HepG2 (cell line): ENCODE measurements around the gene SEBOX. TPM values are rescaled to one million over a fixed set of nuclear protein-coding genes. Genes with fewer than 3 reads are reported as not detected.
A peak's percentile ranks its signal among the peaks of the same experiment; 100 is the strongest.

Source experiments
- ATF6 ChIP-seq: sonication (generic); formaldehyde crosslinking; conservative IDR thresholded peaks from 2 replicates; pipeline ENCODE4 v1.4.0; 2020; ENCODE audit warnings: missing genetic modification reagents
- ATF7 ChIP-seq, 2 experiments: fragments of 450-650 bp in 1 of 2; sonication (generic) in 1 of 2; formaldehyde crosslinking in 1 of 2; IDR thresholded peaks; 2 replicates each; pipeline versions ENCODE4 v1.4.0 to v1.6.1; 2016 to 2020; ENCODE audit warnings: antibody characterized with exemption in 1 of 2, mild to moderate bottlenecking in 1 of 2, missing genetic modification reagents in 1 of 2
- BORCS8-MEF2B ChIP-seq: sonication (generic); formaldehyde crosslinking; IDR thresholded peaks from 2 replicates; pipeline ENCODE4 v1.8.0; 2022; ENCODE audit warnings: mild to moderate bottlenecking, missing genetic modification reagents
- CCDC6 ChIP-seq: sonication (generic); formaldehyde crosslinking; IDR thresholded peaks from 2 replicates; pipeline ENCODE4 v1.8.1; 2022; ENCODE audit warnings: mild to moderate bottlenecking, missing genetic modification reagents, moderate library complexity
- FOSL2 ChIP-seq: sonication (generic); formaldehyde crosslinking; IDR thresholded peaks from 2 replicates; pipeline ENCODE4 v1.4.0; 2020; ENCODE audit warnings: missing genetic modification reagents
- FOXJ3 ChIP-seq: sonication (generic); formaldehyde crosslinking; IDR thresholded peaks from 2 replicates; pipeline ENCODE4 v1.4.0; 2020; ENCODE audit warnings: missing genetic modification reagents, mild to moderate bottlenecking, borderline replicate concordance
- LBX2 ChIP-seq: sonication (generic); formaldehyde crosslinking; IDR thresholded peaks from 2 replicates; pipeline ENCODE4 v1.5.0; 2020; ENCODE audit warnings: missing genetic modification reagents, mild to moderate bottlenecking, borderline replicate concordance
- MLLT10 ChIP-seq: sonication (generic); formaldehyde crosslinking; IDR thresholded peaks from 2 replicates; pipeline ENCODE4 v1.4.0; 2020; ENCODE audit warnings: missing genetic modification reagents
- MTA1 ChIP-seq: sonication (generic); formaldehyde crosslinking; IDR thresholded peaks from 2 replicates; pipeline ENCODE4 v1.4.0; 2020; ENCODE audit warnings: missing genetic modification reagents, mild to moderate bottlenecking, borderline replicate concordance
- PTBP1 ChIP-seq: fragments of 200-400 bp; formaldehyde crosslinking; IDR thresholded peaks from 2 replicates; pipeline ENCODE4 v1.6.1; 2018; ENCODE audit warnings: low read length, low read depth; ENCODE audit not compliant: poor library complexity, severe bottlenecking
- RARA ChIP-seq: IDR thresholded peaks from 2 replicates; pipeline ENCODE4 v1.6.1; 2016; ENCODE audit warnings: missing genetic modification reagents, missing compliant biosample characterization
- RELA ChIP-seq: sonication (generic); formaldehyde crosslinking; IDR thresholded peaks from 2 replicates; pipeline ENCODE4 v1.4.0; 2020; ENCODE audit warnings: missing genetic modification reagents
- REPIN1 ChIP-seq: sonication (generic); formaldehyde crosslinking; IDR thresholded peaks from 2 replicates; pipeline ENCODE4 v1.8.0; 2022; ENCODE audit warnings: missing genetic modification reagents, low read depth, mild to moderate bottlenecking, borderline replicate concordance
- RORA ChIP-seq: sonication (generic); formaldehyde crosslinking; IDR thresholded peaks from 2 replicates; pipeline ENCODE4 v1.5.0; 2020; ENCODE audit warnings: mild to moderate bottlenecking, missing genetic modification reagents, moderate library complexity
- SMYD3 ChIP-seq: sonication (generic); formaldehyde crosslinking; IDR thresholded peaks from 2 replicates; pipeline ENCODE4 v1.8.1; 2023; ENCODE audit warnings: mild to moderate bottlenecking, missing genetic modification reagents
- TFAP4 ChIP-seq: sonication (generic); IDR thresholded peaks from 2 replicates; pipeline ENCODE4 v1.6.1; 2016; ENCODE audit warnings: low read depth, borderline replicate concordance
- ZFP90 ChIP-seq: sonication (generic); formaldehyde crosslinking; IDR thresholded peaks from 2 replicates; pipeline ENCODE4 v1.8.0; 2022; ENCODE audit warnings: missing genetic modification reagents, mild to moderate bottlenecking, inconsistent platforms, borderline replicate concordance
- ZNF329 ChIP-seq: sonication (generic); formaldehyde crosslinking; IDR thresholded peaks from 2 replicates; pipeline ENCODE4 v1.9.0; 2021; ENCODE audit warnings: low read depth, mild to moderate bottlenecking, missing genetic modification reagents
- ZNF333 ChIP-seq: sonication (generic); formaldehyde crosslinking; IDR thresholded peaks from 2 replicates; pipeline ENCODE4 v1.4.0; 2020; ENCODE audit warnings: mild to moderate bottlenecking, missing genetic modification reagents, borderline replicate concordance
- ZNF33B ChIP-seq: sonication (generic); formaldehyde crosslinking; IDR thresholded peaks from 2 replicates; pipeline ENCODE4 v1.5.1; 2020; ENCODE audit warnings: mild to moderate bottlenecking, missing genetic modification reagents
- ZNF430 ChIP-seq: sonication (generic); formaldehyde crosslinking; IDR thresholded peaks from 2 replicates; pipeline ENCODE4 v1.9.0; 2021; ENCODE audit warnings: mild to moderate bottlenecking, missing genetic modification reagents
- ZNF704 ChIP-seq: sonication (generic); formaldehyde crosslinking; IDR thresholded peaks from 2 replicates; pipeline ENCODE4 v1.8.1; 2023; ENCODE audit warnings: mild to moderate bottlenecking, inconsistent platforms, moderate library complexity, missing genetic modification reagents, borderline replicate concordance
- ZNF713 ChIP-seq: sonication (generic); formaldehyde crosslinking; IDR thresholded peaks from 2 replicates; pipeline ENCODE4 v1.4.0; 2020; ENCODE audit warnings: mild to moderate bottlenecking, missing genetic modification reagents
- ZNF776 ChIP-seq: sonication (generic); formaldehyde crosslinking; IDR thresholded peaks from 2 replicates; pipeline ENCODE4 v1.4.0; 2020; ENCODE audit warnings: mild to moderate bottlenecking, missing genetic modification reagents
- ZNF816 ChIP-seq: sonication (generic); formaldehyde crosslinking; IDR thresholded peaks from 2 replicates; pipeline ENCODE4 v1.8.0; 2022; ENCODE audit warnings: missing genetic modification reagents, mild to moderate bottlenecking, borderline replicate concordance
- ZNF839 ChIP-seq: sonication (generic); formaldehyde crosslinking; IDR thresholded peaks from 2 replicates; pipeline ENCODE4 v1.4.0; 2020; ENCODE audit warnings: missing genetic modification reagents, mild to moderate bottlenecking, borderline replicate concordance
- polyA plus RNA-seq, 8 experiments: library from polyadenylated mRNA; depleted of rRNA in 3 of 8; stranded (reverse) in 7 of 8; unstranded in 1 of 8; fragments of >200 nt; fragmentation: Illumina TruSeq in 4 of 8; extraction: Trizol in 4 of 8; gene quantifications; 2 replicates each; pipeline versions ENCODE4 v1.2.1 to v1.2.3, GENCODE V29; 2011 to 2016; ENCODE audit warnings: low read depth in 4 of 8, missing spikeins in 1 of 8, mixed read lengths in 1 of 8; ENCODE audit not compliant: insufficient read depth in 1 of 8
- total RNA-seq, 5 experiments: library from RNA; depleted of rRNA; stranded (reverse); fragments of >200 nt; fragmentation: Illumina TruSeq; extraction: Trizol; gene quantifications; 2 replicates each; pipeline ENCODE4 v1.2.3, GENCODE V29; 2016; ENCODE audit warnings: low read depth in 1 of 5

Gene SEBOX
- total and polyA plus RNA-seq, 2 of the 13 experiments (the other 11 are each of a cell fraction or from before 2014, with no cell fraction given) = not detected

- TF ChIP-seq TFAP4 (no peak), BORCS8-MEF2B (CRISPR knock-in tag) (0 out of 2 replicates have a peak, but pooled peaks have one; percentile 12), MLLT10 (CRISPR knock-in tag) (no peak), ATF7 (IDR thresholded peaks at IDR 0.05) (no peak), ATF7 (CRISPR knock-in tag; IDR thresholded peaks at IDR 0.05) (no peak), ZNF333 (CRISPR knock-in tag) (no peak), ZNF816 (no peak), RARA (0 out of 2 replicates have a peak, but pooled peaks have one; percentile 9), ZNF713 (CRISPR knock-in tag) (no peak), PTBP1 (no peak), FOXJ3 (CRISPR knock-in tag) (no peak), ZFP90 (CRISPR knock-in tag) (no peak), SMYD3 (CRISPR knock-in tag) (no peak), ZNF329 (CRISPR knock-in tag) (no peak), RELA (CRISPR knock-in tag) (no peak), ZNF839 (CRISPR knock-in tag) (no peak; the same call in 1 of the 2 replicates), ZNF33B (CRISPR knock-in tag) (peak; percentile 39; the same call in 1 of the 2 replicates), ZNF776 (CRISPR knock-in tag) (0 out of 2 replicates have a peak, but pooled peaks have one; percentile 11), ZNF704 (CRISPR knock-in tag) (no peak; the same call in 1 of the 2 replicates), MTA1 (peak; percentile 65), ZNF430 (peak; percentile 16; the same call in 1 of the 2 replicates), ATF6 (no peak), CCDC6 (CRISPR knock-in tag) (no peak), FOSL2 (CRISPR knock-in tag) (no peak), RORA (CRISPR knock-in tag) (no peak), REPIN1 (CRISPR knock-in tag) (no peak), LBX2 (CRISPR knock-in tag) (no peak)
Observed at GRCh38 chr17:28317966-28318758, 46.8 kb downstream of the SEBOX start (continued).
